Gastroesophageal sphincter (tissue), 3 donors: Measurements from ENCODE around the gene FRMD5.

Experiments used
- CTCF ChIP-seq, 4 experiments: fragments of 200-600 bp in 2 of 4; fragments of 450-650 bp in 2 of 4; sonication (generic) in 1 of 4; IDR thresholded peaks; one replicate each; pipeline ENCODE4 v1.5.1; 2017 to 2019; ENCODE audit warnings: antibody characterized with exemption in 4 of 4, mild to moderate bottlenecking in 2 of 4, moderate library complexity in 2 of 4
- EP300 ChIP-seq: sonication (generic); formaldehyde crosslinking; IDR thresholded peaks from one replicate; pipeline ENCODE4 v1.6.1; 2017; ENCODE audit warnings: antibody characterized with exemption, mild to moderate bottlenecking
- POLR2A ChIP-seq, 2 donors: fragments of 450-650 bp; IDR thresholded peaks; one replicate each; pipeline ENCODE4 v1.6.1; 2017; ENCODE audit warnings: antibody characterized with exemption in 2 of 2, mild to moderate bottlenecking in 2 of 2, moderate library complexity in 1 of 2
- POLR2AphosphoS5 ChIP-seq: sonication (generic); formaldehyde crosslinking; IDR thresholded peaks from one replicate; pipeline ENCODE4 v1.6.1; 2017; ENCODE audit warnings: antibody characterized with exemption

GRCh38 chr15:44024155-44024554 is 170.9 kb downstream of the FRMD5 start:
- TF ChIP-seq CTCF (IDR thresholded peaks at IDR 0.05): no peak
- no peak for TF ChIP-seq POLR2A (IDR thresholded peaks at IDR 0.05)
- TF ChIP-seq EP300: no peak
- no peak for TF ChIP-seq POLR2AphosphoS5
